ENCODE results near the gene TRPT1.

DNA sequence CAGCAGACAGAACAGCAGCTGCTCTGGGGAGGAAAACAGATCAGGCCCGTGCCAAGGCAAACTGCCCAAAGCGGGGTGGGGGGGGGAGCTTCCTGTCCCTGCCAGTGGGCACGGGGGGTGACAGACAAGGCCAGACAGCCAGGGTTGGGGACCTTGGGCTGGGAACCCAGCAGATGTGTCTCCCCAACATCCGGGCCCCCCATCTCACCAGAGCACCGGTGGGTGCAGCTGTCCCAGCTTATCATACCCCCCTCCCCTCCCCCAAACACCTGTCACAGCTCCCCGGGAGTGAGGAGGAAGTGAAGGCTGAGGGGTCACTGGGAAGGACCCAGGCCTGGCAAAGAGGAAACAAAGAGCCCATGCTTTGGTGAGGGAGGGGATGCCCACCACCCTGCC lies 19.4 kb upstream of the TRPT1 start:
- TF ChIP-seq, protein P1, sequence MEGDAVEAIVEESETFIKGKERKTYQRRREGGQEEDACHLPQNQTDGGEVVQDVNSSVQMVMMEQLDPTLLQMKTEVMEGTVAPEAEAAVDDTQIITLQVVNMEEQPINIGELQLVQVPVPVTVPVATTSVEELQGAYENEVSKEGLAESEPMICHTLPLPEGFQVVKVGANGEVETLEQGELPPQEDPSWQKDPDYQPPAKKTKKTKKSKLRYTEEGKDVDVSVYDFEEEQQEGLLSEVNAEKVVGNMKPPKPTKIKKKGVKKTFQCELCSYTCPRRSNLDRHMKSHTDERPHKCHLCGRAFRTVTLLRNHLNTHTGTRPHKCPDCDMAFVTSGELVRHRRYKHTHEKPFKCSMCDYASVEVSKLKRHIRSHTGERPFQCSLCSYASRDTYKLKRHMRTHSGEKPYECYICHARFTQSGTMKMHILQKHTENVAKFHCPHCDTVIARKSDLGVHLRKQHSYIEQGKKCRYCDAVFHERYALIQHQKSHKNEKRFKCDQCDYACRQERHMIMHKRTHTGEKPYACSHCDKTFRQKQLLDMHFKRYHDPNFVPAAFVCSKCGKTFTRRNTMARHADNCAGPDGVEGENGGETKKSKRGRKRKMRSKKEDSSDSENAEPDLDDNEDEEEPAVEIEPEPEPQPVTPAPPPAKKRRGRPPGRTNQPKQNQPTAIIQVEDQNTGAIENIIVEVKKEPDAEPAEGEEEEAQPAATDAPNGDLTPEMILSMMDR (IDR thresholded peaks at IDR 0.05) = no peak
- no peak for TF ChIP-seq REST (IDR thresholded peaks at IDR 0.05; ENCODE audit: insufficient read depth in 1 of 2, low read depth in 2 of 2, low read length in 1 of 2)
- no peak for TF ChIP-seq SIN3A (IDR thresholded peaks at IDR 0.05; ENCODE audit: borderline replicate concordance, insufficient read depth, low read depth, low read length)

Measured in Panc1 (cell line).